ENCODE results near the gene MYEOV.

MYEOV gene

DNA sequence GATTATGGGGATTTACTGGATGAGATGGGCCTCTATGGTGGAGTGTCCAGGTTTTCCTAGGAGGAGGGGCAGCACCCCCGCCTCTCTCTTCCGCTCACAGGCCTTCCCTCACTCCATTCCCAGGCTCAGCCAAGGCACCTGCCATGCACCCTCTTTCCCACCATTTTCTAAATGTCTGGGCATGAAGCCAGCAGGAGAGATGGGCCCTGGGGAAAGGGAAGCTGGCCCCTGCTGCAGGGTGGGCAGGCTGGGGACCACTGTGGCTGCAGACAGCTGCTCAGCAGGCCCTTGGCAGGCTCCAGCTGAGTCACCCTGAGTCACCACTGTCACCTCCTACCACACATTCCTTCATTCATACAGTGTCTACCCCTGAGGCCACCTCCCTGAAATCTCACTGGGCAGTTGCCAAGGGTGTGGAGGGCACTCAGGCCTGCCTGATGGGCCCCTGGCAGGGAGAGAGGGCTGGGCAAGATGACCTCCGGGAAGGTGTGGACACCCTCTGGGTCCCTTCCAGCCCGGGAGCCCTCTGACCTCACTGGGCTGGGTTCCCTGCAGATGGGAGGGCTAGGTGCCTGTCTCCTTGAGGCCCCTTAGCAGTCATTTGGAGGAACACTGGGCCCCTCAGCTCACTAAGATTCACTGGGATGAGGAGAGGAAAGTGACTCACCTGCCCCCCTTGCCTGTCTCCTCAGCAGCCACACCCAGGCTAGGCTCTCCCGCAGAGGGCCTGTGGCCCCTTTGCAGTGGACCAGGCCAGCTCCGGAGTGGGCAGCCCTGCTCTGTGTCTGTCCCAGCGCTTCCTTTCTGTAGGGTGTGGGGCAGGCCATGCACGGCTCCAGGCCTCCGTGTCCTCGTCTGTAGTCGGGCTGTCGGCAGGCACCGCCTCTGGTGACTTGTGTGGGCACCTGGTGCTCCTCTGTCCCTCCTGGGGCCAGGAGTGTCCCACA is 7.8 kb downstream of the MYEOV start:
- DNase-seq (ENCODE audit: low read depth in 2 of 2) = no peak

DNA sequence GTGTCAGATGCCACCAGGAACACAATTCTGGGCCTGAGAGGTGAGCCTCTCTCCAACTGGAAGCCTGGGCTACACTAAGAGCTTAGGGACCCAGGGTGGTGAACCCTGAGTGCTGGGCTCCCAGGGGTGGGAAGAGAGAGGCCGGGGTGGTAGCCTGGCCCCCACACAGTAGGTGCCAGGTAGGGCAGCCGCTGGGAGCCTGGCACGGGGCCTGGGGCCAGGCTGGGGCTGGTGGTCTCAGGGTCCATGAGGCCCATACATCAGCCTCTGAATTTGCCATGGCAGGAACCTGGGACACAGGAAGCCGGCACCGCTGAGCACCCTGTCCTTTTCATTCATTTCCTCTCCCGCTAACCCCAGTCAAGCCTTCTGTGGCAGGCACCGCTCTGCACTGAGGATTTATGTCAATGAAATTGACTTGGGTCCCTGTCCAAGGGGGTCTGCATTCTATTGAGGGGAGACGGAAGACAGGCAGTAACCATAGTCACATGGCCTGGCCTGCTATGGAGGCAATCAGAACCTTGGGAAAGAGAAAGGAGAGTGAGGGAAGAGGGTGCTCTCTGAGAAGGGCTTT is 8.6 kb downstream of the MYEOV start:
- DNase-seq (ENCODE audit: low read depth in 2 of 2) = no peak

DNA sequence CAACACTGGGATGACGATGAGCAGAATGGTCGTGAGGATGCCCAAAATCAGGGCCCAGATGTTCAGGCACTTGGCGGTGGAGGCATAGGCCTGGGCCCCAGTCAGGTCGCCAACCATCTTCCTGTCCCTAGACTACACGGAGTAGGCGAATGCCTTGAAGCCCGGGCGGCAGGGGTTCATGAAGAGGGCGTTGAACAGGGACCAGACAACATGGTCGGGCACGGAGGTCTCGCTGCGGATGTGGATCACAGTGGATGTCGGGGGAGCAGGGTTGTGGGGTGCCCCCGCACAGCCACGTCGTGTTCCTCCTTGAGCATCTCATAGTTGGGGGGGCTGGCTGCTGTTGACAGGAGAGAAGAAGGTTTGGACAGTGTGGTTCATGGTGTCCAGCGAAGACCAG is 9.5 kb downstream of the MYEOV start:
- no peak for DNase-seq (ENCODE audit: low read depth in 2 of 2)

DNA sequence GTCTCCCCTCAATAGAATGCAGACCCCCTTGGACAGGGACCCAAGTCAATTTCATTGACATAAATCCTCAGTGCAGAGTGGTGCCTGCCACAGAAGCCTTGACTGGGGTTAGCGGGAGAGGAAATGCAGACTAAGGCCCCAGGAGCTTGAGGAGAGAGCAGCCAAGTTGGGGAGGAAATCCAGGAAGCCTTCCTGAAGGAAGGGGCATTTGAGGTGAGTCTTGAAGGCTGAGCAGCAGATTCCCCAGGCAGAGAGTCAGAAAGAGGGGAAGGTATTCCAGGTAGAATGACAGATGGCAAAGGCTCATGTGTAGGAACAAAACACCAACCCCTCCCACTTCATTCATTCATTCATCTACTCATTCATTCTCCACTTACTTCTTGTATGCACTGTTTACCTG is 10.3 kb downstream of the MYEOV start:
- no peak for DNase-seq (ENCODE audit: low read depth in 2 of 2)

DNA sequence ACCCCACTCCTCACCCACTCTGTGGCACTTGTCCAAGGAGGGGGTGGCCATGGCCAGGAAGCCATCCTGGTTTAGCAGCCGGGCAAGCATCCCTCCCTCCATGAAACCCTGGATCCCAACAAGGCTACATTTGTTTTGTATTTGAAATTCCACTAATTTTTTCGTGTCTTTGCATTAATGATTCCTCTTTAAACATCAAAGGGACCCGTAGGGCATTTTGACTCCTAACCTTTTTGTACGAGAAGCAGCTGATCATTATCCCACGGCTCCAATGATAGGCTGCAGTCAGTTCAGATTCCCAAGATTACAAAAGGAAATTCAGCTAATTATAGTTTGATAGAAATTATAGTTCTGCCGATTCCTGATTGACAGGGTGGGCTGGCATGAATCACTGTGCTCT is 10.7 kb downstream of the MYEOV start:
- DNase-seq (ENCODE audit: low read depth in 2 of 2) = no peak

DNA sequence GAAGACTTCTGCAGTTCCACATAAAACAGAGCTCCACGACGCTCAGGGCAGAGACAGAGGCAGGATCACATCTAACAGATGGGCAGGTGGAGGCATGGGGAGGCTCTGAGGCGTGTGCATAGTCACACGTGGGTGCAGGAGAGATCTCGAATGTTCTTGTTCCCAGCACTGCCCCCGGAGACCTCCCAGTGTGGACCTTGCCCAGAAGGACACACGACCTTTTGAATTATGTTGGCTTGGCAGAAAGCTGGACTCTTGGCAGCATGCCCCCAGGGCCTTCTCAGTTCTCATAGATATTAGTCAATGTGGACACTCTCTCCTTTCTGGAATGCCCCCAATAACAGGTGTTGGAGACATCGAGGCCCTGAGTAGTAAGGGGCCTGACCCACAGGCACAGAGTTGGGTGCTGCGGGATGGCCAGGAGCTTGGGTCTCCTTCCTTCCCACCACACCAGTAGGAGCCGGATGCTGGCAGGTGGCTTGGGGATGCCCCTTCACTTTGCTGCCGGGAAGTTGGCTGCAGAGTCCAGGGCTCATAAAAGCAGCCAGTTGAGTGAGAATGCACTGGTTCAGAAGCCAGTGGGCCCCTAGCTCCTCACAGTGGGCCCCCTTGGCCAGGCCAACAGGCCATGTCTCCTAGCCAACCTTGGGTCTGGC is 12.1 kb downstream of the MYEOV start:
- no peak for DNase-seq (ENCODE audit: low read depth in 2 of 2)

DNA sequence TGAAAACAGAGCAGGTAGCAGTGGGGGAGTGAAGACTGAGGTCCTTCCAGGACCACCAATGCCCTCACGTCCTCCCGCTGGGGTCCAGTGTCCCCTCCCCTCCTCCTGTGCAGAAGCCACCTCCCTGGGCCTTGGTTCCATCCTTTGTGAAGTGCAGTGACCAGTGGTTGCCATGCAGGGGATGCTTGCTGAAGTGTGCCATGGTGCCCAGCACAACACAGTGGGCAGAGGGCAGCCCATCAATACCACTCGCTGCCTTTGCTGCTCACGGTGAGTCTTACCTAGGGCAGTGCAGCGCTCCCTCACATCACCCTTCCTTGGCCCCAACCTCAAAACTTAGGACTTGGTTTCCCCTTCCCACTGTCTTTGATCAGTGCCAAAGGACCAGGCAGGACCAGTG is 12.9 kb downstream of the MYEOV start:
- DNase-seq (ENCODE audit: low read depth in 2 of 2) = no peak

DNA sequence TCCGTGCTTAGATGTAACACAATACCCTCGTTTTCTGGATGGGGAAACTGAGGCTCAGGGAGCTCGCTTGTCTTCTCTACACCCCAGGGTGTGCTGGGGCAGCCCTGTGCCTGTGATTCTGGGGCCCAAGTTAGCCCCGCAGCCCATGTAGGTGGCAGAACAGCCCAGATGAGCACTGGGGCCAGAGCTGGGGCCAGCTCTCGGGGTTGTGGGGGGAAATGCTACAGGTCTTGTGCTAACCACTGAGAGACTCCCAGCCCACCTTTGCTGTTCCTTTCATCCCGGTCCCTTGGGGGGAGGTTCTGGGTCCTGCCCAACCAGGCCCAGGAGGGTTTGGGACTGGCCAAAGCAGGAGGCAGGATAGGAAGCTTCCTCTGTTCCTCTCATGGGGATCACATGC is 13.5 kb downstream of the MYEOV start:
- no peak for DNase-seq (ENCODE audit: low read depth in 2 of 2)

DNA sequence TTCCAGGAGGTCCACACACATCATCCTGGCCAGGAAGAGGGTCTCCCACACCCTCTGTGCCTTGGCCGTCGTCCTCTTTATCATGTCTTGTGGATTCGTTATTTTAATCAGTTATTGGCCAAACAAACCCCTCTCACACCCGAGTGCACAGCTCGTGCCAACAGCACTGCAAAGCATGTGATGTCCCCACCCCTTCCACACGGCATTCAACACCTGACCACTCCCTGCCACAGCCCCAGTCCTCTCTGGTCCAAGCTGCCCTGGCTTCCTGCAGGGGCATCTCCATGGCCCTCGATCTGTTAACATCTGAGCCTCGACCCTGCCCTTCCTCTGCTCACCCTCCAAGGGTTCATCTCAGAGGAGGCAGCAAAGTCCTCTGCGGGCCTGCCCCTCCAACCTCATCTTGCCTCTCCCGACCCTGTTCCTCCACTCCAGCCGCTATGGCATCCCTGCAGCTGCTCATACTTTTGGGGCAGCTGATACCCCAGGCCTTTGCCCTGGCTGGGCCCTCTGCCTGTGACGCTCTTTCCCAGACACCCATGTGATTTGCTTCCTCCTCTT is 14.0 kb downstream of the MYEOV start:
- DNase-seq (ENCODE audit: low read depth in 2 of 2) = no peak

DNA sequence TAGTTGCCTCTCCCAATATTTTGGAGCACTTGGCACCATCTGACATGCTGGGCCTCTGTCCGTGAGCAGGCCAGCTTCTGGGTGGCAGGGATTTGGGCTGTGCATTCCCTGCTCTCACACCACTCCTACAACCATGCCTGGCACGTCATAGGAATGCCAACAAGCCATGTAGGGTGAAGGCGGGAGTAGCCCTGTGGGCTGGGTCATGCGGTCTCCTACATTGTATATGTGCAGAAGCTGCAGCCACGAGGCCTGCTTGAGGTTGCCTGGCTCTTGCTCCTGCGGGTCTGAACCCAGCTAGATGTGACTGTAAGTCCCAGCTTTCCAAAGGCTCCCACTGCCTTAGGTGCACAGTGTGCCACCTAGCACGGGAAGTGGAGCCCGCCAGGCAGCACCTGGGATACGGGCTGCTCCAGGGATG is 14.5 kb downstream of the MYEOV start:
- no peak for DNase-seq (ENCODE audit: low read depth in 2 of 2)

DNA sequence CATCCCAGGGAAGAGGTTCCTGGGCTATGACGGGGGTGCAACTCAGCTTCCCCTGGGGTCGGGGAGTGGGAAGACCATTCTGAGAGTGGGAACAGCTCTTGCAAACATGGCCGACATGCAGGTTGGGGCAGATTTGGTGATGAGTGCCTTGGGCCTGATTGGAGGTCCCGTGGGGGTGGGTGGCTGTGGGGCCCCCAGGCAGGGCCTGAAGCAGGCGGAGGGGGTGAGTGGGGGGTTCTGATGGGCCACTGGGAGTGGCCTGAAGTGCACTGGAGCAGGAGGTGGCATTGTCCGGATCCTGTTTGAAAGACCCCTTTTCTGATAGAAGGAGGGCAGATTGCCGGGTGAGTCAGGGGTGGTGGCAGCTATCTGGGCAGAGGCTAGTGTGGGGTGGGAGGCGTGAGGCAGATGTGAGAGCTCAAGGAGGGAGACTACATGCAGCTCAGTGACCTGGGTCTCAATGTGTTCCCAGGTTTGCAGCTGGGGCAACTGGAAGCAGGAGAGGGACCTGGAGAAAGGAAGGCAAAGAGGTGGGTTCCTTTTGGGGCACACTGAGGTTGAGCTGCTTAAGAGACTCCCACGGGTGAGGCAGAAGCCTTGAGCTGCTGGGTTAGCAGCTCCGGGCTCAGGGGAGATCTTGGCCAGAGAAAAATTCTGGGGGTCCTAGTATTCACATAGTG is 15.1 kb downstream of the MYEOV start:
- no peak for DNase-seq (ENCODE audit: low read depth in 2 of 2)

DNA sequence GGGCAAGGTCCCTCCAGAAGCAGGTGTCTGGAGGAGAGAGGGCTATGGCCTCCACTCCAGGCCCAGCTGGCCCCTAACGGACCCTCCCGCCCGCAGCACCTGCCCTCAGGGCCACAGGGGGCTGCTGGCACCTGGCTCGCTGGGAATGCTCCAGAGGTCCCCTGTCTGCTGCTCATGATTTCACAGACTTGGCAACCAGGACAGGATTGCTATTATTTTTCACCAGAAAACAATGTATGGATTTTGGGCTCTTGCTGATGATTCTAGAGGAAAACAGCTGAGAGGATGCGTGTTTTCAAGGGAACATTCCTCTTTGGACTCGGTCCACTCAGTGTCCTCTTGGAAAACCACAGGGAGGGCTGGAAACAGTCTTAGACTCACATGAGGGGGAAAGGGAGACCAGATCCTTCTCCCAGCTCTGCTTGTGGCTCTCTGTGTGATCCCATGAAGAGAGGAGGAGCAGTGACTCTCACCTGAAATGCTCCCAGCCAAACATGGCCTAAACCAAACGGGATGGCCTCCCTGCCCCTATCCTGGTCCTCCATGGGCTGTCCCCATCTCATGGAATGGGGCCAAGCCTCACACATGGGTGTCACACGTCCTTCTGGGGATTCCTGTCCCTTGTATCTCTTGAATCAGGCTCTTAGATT is 15.8 kb downstream of the MYEOV start:
- no peak for DNase-seq (ENCODE audit: low read depth in 2 of 2)

DNA sequence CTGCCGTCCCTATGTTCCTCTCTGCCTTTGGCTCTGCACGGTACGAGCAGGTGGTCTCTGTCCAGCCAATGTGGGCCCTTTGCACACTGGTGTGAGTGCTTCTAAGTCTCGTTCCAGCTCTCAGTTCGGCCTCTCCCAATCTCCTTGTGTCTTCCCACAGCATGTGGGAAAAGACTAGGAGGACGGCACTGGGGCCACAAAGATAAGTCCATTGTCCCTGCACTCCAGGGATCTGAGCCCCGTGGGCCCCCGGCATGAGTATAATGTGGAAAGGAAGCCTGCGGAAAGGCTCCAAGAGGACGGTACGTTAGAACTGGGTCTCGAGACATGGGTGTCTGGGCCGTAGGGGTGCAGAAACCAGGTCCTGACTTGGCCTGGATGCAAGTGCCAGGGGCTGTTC is 16.4 kb downstream of the MYEOV start:
- DNase-seq (ENCODE audit: low read depth in 2 of 2) = no peak

DNA sequence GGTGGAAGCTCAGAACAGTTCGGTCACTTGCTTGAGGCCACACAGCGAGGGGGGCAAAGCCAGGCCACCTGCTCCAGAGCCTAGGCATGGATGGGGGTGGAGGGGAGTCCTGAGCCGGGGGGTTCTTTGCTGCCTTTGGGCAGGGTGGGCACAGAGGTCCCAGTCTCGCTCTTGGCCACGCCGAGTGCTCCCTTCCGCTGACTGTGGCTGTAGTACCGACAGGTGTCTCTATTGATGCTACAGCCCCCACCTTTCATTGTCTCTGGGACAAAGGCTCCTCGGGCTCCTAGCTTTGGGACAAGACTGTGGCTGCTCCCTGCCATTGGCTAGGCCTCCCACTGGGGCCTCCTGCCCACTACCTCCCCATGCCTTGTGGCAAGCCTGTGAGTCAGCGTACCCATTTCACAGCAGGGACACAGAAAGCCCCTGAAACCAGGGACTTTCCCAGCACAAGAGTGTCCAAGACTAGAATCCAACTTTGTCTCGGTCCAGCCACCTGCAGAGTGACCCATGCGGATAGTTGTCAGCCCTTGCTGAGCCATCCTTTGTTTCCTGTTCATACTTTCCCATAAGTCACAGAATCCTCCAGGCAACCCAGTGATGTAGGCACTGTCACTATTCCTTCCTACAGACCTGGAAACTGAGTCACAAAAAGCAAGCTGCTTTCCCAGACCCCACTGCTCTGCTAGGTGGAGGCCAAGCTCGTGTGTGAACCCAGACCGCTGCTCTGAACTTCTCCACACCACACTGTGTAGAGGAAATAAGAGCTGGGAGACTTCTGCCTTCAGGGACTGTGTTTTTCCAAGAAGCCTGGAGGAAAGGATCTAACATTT is 17.2 kb downstream of the MYEOV start:
- DNase-seq (ENCODE audit: low read depth in 2 of 2) = no peak

DNA sequence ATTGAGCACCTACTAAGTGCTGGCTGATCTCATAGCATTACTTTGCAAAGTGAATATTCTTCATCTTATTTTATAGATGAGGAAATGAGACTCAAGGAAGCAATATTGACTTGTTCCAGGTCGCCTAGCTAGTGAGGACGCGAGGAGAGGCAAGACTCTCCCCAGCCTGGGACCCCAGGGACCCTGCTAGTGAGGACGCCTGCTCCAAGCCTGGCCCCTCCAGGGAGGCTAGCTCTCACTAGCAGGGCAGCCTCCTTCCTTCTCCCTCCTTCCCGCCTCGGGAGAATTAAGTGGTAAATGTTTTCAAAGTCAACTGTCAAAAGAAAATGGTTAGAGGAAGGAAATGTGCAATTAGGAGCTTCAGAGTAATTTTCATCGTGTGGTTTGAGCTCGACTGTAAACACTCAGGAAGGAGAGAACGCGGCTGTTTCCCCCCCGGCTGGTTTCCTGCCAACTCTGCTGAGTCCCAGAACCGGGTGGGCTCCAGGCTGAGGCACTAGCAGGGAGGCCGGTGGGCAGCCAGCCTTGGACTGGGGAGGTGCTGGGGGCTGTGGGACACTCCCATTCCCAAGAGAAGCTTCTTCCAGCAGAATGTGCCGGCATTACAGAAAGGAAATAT is 17.9 kb downstream of the MYEOV start:
- no peak for DNase-seq (ENCODE audit: low read depth in 2 of 2)

DNA sequence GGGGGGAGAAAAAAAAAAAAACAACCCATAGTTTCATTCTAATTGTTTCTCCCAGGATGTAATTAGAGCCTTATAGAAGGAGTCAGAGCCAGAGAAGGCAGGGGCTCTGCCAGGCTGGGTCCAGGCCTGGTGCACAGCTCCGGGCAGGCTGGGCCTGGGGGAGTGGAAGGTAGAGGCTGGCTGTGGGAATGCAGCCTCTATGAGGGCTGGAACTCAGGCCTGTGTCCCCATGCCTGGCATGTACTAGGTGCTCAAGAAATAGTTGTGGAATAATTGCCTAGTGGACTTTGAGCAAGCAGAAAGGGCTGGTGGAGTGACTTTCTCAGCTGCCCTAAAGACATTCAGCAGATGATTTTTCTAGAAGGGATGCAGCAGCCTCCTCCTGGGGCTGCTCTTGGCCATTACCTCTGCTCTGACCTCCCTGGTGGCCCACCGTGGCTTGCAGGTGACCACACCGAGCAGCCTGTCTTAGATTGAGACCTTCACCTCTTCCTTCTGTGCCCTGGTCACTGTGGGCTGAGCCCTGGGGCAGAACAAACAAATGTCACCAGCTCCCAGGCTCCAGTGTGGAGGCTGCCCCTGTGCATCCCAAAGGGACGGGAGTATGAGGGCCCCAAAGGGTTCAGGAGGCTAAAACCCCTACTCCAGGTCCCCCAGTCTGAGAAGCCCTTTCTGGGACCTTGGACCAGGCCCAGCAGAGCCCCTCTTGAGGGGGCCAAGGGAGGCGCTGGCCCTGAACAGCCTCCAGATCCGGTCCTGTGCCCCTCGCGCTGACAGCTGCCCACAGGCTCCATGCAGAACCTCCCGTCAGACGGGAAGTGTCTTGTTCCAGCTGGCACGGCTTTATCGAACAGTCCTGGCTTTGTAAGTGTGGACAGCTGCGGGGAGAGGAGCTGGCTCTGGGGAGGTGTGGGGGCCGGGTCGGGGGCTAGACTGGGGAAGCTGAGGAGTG is 18.8 kb downstream of the MYEOV start:
- no peak for DNase-seq (ENCODE audit: low read depth in 2 of 2)

DNA sequence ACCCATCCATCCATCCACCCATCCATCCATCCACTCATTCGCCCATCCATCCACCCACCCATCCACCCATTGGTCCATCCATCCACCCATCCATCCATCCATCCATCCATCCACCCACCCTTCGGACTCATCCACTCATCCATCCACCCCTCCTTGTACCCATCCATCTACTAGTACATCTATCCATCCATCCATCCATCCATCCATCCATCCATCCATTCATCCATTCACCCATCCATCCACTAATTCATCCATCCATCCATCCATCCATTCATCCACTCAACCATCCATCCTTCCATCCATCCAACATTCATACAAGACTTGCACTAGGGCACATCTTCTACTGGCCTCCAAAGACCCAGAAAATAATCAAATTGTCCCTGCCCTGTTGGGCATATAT is 20.0 kb downstream of the MYEOV start:
- DNase-seq (ENCODE audit: low read depth in 2 of 2) = no peak

DNA sequence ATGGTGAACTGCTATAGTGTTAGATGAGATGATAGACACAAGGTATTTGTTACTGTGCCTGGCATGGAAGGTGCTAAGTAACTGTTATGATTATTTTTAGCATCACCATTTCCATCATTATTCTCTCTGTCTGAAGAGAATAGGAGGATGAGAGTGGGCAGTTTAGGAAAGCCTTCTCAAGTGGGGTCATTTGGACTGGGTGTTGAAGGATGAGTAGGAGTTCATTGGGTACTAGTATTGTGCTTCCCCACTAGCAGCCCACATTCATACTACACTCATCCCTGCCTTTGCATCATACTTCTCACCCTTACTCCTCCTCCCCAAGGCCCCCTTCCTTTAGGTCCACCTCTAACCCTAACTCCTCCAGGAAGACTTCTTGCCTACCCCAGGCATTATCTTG is 20.6 kb downstream of the MYEOV start:
- DNase-seq (ENCODE audit: low read depth in 2 of 2) = no peak

DNA sequence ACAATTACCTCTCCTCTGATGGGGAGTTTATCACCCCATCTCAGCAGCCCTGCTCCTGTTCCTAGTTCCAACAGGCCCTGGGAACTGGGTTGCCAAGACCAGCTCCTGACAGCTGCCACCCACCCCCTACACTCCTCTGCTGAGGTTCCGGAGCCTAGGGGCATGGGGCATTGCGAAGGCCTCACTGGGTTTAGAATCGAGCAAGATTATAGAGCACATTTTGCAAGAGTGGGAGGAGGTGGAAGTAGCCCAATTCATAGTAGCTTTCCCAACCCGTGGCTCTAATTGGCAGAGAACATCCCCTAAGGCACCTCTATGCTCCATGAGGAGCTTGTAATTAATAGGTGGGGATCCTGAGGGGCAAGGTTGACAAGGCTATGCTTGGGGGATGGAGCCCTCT is 23.0 kb downstream of the MYEOV start:
- DNase-seq (ENCODE audit: low read depth in 2 of 2) = no peak

Data from activated CD4-positive, alpha-beta T cell treated with anti-CD3 and anti-CD28 coated beads for 24 hours (primary cell).